HUES48 (cell line): ENCODE results near the gene TAF12.
"Not testable (repeated sequence)": the region's sequence is repeated elsewhere in the genome, so short reads cannot be mapped to it uniquely, and the experiment has no call there.

ENCODE experiments used
- H3K27ac ChIP-seq: one replicate; pipeline ENCODE4 v1.7.0; 2013; ENCODE audit warnings: low read depth, low read length, inconsistent platforms
- H3K27me3 ChIP-seq: 2 replicates; pipeline ENCODE4 v1.6.1; 2013; ENCODE audit warnings: mild to moderate bottlenecking, low read length; ENCODE audit not compliant: control insufficient read depth, insufficient read depth
- H3K36me3 ChIP-seq: 2 replicates; pipeline ENCODE4 v1.6.1; 2013; ENCODE audit warnings: low read length; ENCODE audit not compliant: control insufficient read depth, insufficient read depth
- H3K4me1 ChIP-seq: 2 replicates; pipeline ENCODE4 v1.6.1; 2013; ENCODE audit warnings: mild to moderate bottlenecking, low read length; ENCODE audit not compliant: control insufficient read depth, insufficient read depth
- H3K4me3 ChIP-seq: 2 replicates; pipeline ENCODE4 v1.5.1; 2013; ENCODE audit warnings: mild to moderate bottlenecking, low read depth, low read length
- H3K9ac ChIP-seq: 2 replicates; pipeline ENCODE4 v1.6.1; 2013; ENCODE audit warnings: mild to moderate bottlenecking, low read depth, low read length, moderate library complexity
- H3K9me3 ChIP-seq: 2 replicates; pipeline ENCODE4 v1.6.1; 2013; ENCODE audit warnings: low read length; ENCODE audit not compliant: control insufficient read depth, insufficient read depth

The TAF12 gene, protein sequence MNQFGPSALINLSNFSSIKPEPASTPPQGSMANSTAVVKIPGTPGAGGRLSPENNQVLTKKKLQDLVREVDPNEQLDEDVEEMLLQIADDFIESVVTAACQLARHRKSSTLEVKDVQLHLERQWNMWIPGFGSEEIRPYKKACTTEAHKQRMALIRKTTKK

DNA sequence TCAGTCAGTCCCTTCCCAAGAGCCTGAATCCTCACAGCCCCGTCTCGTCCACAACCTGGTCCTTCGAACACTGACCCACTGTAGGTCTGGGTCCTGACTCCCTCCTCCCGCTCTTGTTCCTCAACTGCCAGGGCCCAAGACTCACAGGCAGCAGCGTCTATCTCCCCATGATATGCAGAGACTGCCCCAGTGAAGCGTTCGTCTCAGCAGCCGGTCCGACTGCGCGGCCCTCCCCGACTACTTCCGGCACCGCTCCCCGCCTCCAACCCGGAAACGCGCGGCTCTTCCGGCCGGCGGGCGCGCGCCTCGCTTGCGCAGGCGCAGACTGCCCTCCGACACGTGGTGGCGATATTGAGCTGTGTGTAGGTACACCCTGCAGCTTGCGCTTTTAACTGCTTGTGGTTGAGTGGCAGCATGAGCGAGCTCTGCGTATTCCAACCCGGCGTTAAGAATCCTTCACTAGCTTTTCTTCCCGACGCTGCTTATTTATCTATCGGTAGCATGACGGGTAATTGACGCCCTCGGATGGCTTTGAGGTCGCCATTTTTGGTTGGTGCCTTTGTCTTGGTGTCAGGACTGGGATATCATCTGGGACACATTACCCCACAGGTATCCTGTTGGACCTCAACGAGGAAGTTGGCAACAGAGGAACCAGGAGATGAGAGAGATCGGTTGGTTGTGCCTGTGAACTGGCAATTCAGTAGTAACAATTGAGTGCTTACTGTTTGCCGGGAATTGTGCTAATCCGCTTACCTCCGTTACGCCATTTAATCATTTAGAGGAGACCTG, at the start of gene TAF12:
TSS of gene TAF12 (minus strand) at position 221 of the 789 bp plus-strand sequence. CDS start 20,986 bp downstream, outside the sequence.
- Histone ChIP-seq H3K4me1 (0 out of 2 replicates have a peak, but pooled peaks cover 8% of the 10 kb centered on the region), H3K27me3 (no peaks in the 10 kb centered on the region), H3K9ac (peak within 1 kb of the TSS; percentile 84), H3K9me3 (no peaks in the 10 kb centered on the region), H3K27ac (peak within 1 kb of the TSS; percentile 96), H3K36me3 (0 out of 2 replicates have a peak, but pooled peaks cover 4% of the 10 kb centered on the region), H3K4me3 (peak within 1 kb of the TSS; percentile 91)

DNA sequence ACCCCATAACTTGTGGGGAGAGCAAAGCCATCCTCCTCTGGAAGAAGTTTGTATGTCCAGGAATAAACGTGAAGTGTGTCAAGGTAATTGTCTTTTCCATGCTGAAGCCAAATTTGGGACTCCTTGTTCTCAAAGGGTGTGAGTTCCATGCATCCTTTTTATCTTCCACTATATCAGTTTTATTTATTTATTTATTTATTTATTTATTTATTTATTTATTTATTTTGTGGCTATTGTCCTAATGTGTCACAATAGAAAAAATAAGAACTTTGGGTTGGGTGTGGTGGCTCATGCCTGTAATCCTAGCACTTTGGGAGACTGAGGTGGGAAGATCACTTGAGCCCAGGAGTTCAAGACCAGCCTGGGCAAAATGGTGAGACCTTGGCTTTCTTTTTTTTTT, 48.8 kb upstream of the TAF12 start:
- not testable (repeated sequence) for H3K9ac ChIP-seq, H3K4me3 ChIP-seq, H3K9me3 ChIP-seq, H3K27me3 ChIP-seq, H3K27ac ChIP-seq, H3K4me1 ChIP-seq
- peaks cover 44% of the 10 kb centered on the region for H3K36me3 ChIP-seq

DNA sequence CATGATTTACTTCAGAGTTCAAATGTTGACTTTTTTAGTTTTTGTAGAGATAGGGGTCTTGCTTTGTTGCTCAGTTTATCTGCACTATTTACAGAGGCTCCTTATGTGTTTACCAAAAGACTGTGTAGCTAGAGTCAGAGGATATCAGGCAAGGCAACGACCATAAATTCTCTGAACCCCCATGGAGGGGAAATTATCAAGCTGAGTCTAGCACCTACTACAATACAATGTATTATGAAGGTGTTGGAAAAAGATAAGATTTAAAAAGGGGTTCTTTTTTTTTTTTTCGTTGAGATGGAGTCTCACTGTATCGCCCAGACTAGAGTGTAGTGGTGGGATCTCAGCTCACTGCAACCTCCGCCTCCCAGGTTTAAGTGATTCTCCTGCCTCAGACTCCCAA, 42.1 kb upstream of the TAF12 start:
- Histone ChIP-seq H3K9ac (no peak overlapping the region), H3K36me3 (peaks cover 40% of the 10 kb centered on the region), H3K4me3 (no peak overlapping the region), H3K27ac (no peak overlapping the region), H3K9me3 (no peaks in the 10 kb centered on the region), H3K27me3 (no peaks in the 10 kb centered on the region), H3K4me1 (no peaks in the 10 kb centered on the region)

DNA sequence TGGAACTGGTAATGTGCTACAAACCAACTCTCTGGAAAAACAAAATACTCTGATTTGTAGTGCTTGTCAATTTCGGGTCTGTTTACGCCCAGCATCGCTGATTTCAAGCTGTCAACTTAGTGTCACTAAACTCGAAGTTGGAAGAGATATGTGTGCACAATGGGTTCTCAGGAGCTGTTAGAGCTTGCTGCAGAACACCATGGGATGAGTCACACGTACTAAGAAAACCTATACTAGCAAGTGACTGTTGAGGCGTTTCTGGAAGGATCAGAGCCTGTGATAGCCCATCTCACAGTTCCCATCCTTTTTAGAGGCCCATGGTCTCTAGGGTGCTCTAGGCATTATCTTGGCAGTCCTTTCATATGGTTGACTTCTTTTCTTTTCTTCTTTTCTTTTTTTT, 40.0 kb upstream of the TAF12 start:
- no peak overlapping the region for H3K9ac ChIP-seq
- H3K4me1 ChIP-seq: no peaks in the 10 kb centered on the region
- peaks cover 40% of the 10 kb centered on the region for H3K36me3 ChIP-seq
- no peak overlapping the region for H3K27ac ChIP-seq
- no peaks in the 10 kb centered on the region for H3K27me3 ChIP-seq
- H3K9me3 ChIP-seq: no peaks in the 10 kb centered on the region
- H3K4me3 ChIP-seq: no peak overlapping the region

DNA sequence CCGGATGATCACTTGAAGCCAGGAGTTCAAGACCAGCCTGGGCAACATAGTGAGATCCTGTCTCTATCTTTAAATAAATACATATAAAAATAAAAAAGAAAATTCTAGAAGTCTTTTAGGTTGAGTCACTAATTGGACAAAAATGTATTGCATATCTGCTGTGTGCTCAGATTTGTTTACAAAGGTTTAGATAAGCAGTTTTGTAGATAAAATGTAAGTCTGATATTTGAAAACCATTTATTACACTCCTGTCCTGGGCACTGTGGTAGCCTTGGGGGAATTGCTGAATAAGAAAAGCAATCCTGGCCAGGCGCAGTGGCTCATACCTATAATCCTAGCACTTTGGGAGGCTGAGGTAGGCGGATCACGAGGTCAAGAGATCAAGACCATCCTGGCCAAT, 37.3 kb upstream of the TAF12 start:
- H3K9ac ChIP-seq: no peak overlapping the region
- H3K4me3 ChIP-seq: no peak overlapping the region
- no peaks in the 10 kb centered on the region for H3K27me3 ChIP-seq
- H3K9me3 ChIP-seq: no peaks in the 10 kb centered on the region
- peaks cover 28% of the 10 kb centered on the region for H3K36me3 ChIP-seq
- no peaks in the 10 kb centered on the region for H3K4me1 ChIP-seq
- H3K27ac ChIP-seq: no peak overlapping the region

DNA sequence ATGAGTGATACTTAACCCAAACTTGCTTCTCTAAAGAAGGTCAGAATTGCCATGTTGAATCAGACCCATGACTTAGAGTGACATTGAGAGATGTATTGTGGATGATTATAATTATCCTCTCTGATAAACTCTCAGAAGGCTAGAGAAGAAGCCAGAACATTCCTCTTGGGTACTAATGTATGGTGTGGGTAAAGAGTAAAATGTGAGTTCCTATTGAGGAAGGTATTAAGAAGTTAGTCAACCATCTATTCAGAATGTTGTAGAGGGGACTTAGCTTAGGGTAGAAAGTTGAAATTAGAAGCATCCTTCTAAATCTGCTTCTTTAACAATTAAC, 33.0 kb upstream of the TAF12 start:
- Histone ChIP-seq H3K36me3 (0 out of 2 replicates have a peak, but pooled peaks cover under 1% of the 10 kb centered on the region), H3K27ac (no peak overlapping the region), H3K4me3 (no peak overlapping the region), H3K4me1 (no peaks in the 10 kb centered on the region), H3K27me3 (no peaks in the 10 kb centered on the region), H3K9me3 (no peaks in the 10 kb centered on the region), H3K9ac (no peak overlapping the region)

DNA sequence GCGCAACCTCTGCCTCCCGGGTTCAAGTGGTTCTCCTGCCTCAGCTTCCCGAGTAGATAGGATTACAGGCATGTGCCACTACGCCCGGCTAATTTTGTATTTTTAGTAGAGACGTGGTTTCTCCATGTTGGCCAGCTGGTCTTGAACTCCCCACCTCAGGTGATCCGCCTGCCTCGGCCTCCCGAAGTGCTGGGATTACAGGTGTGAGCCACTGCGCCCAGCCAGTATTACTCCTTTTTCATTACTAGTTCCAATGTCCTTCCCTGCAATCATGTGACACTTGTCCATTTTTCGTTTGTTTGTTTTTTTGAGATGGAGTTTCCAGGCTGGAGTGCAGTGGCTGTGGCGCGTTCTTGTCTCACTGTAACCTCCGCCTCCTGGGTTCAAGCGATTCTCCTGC, 30.1 kb upstream of the TAF12 start:
- H3K36me3 ChIP-seq, H3K27me3 ChIP-seq, H3K4me3 ChIP-seq, H3K4me1 ChIP-seq, H3K9ac ChIP-seq, H3K9me3 ChIP-seq, H3K27ac ChIP-seq: not testable (repeated sequence)

DNA sequence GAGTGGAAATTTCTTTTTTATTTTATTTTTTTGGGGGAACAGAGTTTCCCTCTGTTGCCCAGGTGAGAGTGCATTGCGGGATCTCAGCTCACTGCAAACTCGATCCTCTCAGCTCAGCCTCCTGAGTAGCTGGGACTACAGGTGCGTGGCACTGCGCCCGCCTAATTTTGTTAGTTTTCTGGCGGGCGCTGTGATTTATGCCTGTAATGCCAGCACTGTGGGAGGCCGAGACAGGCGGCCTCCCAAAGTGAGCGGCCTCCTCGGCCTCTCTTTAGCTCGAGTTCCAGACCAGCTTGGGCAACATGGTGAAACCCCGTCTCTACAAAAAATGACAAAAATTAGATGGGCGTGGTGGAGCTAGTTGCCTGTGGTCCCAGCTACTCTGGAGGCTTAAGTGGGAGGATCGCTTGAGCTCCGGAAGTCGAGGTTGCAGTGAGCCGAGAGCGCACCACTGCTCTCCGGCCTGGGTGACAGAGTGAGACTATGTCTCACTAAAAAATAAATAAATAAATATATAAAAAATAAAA, 28.4 kb upstream of the TAF12 start:
- Histone ChIP-seq H3K9me3 (no peaks in the 10 kb centered on the region), H3K36me3 (no peaks in the 10 kb centered on the region), H3K27me3 (no peaks in the 10 kb centered on the region), H3K4me1 (0 out of 2 replicates have a peak, but pooled peaks cover 6% of the 10 kb centered on the region), H3K27ac (no peak overlapping the region), H3K4me3 (no peak overlapping the region), H3K9ac (no peak overlapping the region)

DNA sequence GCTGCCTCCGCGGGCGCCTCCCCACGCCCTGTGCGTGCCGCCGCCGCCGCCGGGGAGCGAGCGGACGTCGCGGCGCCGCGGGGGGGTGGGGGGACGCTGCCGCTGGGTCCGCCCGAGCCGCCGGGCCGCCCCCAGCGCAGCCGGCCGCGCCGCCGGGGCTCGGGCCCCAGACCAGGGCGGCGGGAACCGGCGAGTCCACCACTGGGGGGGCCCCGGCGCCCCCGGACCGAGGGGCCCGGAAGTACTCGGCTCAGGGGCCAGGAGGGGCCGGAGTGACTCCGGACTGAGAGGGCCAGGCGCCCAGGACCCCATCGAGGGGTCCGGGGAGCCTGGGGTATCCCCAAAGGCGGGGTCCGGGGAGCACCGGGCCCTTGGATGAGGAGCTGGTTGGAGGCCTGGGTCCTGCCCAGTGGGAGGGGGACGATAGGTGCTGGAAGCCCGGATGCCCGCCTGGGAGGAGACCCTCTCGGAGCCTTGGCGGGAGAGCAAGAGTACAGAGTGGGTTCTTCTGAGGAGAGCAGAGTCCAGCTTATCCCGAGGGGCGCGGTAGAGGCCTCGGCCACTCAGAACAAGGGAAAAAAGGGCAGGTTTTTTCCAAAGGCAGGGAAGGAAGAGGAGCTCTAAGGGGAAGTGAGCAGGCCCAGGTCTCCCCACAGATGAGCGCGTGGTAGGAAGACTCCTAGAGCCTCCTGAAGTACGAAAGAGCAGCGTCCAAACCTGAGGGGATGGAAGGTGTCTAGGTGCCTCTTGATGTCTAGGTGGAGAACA, 26.3 kb upstream of the TAF12 start:
- Histone ChIP-seq H3K27ac (peak overlapping the region; percentile 95), H3K36me3 (no peaks in the 10 kb centered on the region), H3K4me3 (peak overlapping the region; percentile 82), H3K27me3 (no peaks in the 10 kb centered on the region), H3K9ac (peak overlapping the region; percentile 89), H3K4me1 (0 out of 2 replicates have a peak, but pooled peaks cover 6% of the 10 kb centered on the region), H3K9me3 (no peaks in the 10 kb centered on the region)

DNA sequence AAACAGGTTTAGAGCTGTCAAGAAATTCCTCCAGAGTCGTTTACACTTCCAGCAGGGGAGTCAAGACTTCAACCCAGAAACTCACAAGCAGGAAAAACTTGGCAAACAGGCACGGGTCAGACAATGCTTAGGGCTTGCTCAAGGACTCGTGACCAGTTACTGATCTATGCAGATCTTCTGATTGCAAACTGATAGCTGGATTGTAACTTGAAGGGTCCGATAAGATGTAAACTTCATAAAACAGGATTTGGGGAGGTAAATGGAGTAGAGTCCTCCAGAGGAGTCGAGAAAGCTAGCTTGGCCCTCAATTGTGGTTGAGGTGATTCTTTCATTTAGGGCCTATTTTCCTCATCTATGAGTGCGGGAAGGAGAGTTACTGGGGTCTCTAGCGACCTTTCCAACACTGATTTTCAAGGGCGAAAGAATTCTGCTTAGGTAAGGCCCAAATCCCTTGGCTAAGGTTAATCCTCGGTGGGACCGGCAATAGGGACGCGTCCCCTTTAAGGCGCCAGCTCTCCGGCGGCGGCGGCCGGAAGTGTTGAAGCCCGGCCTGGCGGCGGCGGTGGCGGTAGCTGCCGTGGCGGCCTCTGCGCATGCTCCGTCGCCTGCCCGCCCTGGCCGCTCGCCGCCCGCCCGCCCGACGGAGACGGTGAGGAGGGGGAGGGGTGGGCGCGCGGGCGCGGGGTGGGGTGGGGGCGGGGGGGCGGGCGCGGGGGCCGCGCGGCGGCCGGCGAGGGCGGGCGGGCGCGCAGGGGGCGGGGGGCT, 25.5 kb upstream of the TAF12 start, which contains the start of gene GMEB1:
TSS of gene GMEB1 (plus strand) at position 594 of the 765 bp plus-strand sequence. CDS start 14,829 bp downstream, outside the sequence.
- Histone ChIP-seq H3K27ac (peak within 1 kb of the TSS; percentile 97), H3K9me3 (no peaks in the 10 kb centered on the region), H3K27me3 (no peaks in the 10 kb centered on the region), H3K4me3 (peak within 1 kb of the TSS; percentile 82), H3K36me3 (no peaks in the 10 kb centered on the region), H3K9ac (peak within 1 kb of the TSS; percentile 89), H3K4me1 (0 out of 2 replicates have a peak, but pooled peaks cover 10% of the 10 kb centered on the region)
